WTC11 (cell line): ENCODE results near the gene MYO16. TPM values are rescaled to one million over a fixed set of nuclear protein-coding genes. Genes with fewer than 3 reads are reported as not detected.

Experiments used
- ATAC-seq: fragments of 200-7000 bp; cut with Tn5 transposase; 2 replicates; pipeline ENCODE4 v1.10.0; 2021; ENCODE audit warnings: mild to moderate bottlenecking, moderate library complexity
- CTCF ChIA-PET: fragments of 300-600 bp; sonication (Branson Sonifier 250); formaldehyde crosslinking; loops from one replicate; lab custom pipeline; 2021; ENCODE audit warnings: antibody characterized with exemption; lab: Charles Lee
- POLR2A ChIA-PET: fragments of 350-600 bp; sonication (Branson Sonifier 250); formaldehyde crosslinking; loops from one replicate; lab custom pipeline; 2021; ENCODE audit warnings: antibody characterized with exemption; lab: Charles Lee
- DNase-seq: peaks from one replicate; pipeline ENCODE4 v3.0.0; 2021; ENCODE audit warnings: low spot score
- H3K27ac Mint-ChIP-seq: 2 replicates; pipeline ENCODE4 v1.8.0; 2021; ENCODE audit warnings: mixed read lengths
- H3K27me3 Mint-ChIP-seq: 2 replicates; pipeline ENCODE4 v1.8.0; 2021; ENCODE audit warnings: low read depth, mild to moderate bottlenecking, moderate library complexity, mixed read lengths
- H3K36me3 Mint-ChIP-seq: 2 replicates; pipeline ENCODE4 v1.8.0; 2021; ENCODE audit warnings: mixed read lengths
- H3K4me1 Mint-ChIP-seq: 2 replicates; pipeline ENCODE4 v1.8.0; 2022; ENCODE audit warnings: mixed read lengths
- H3K4me3 Mint-ChIP-seq: 2 replicates; pipeline ENCODE4 v1.8.0; 2021; ENCODE audit warnings: mild to moderate bottlenecking, moderate library complexity, mixed read lengths
- H3K9me3 Mint-ChIP-seq: 2 replicates; pipeline ENCODE4 v1.8.0; 2021; ENCODE audit warnings: mixed read lengths
- CBFB ChIP-seq: sonication (generic); formaldehyde crosslinking; IDR thresholded peaks from 2 replicates; pipeline ENCODE4 v1.8.1; 2022; ENCODE audit warnings: mild to moderate bottlenecking, low read depth, missing genetic modification reagents
- EMX1 ChIP-seq: fragments of 250-450 bp; sonication (Bioruptor Pico); IDR thresholded peaks from 2 replicates; pipeline ENCODE4 v1.8.0; 2021; ENCODE audit warnings: mild to moderate bottlenecking
- ETV6 ChIP-seq: sonication (generic); formaldehyde crosslinking; IDR thresholded peaks from 2 replicates; pipeline ENCODE4 v1.8.1; 2022; ENCODE audit warnings: mild to moderate bottlenecking, missing genetic modification reagents
- HMGA2 ChIP-seq: fragments of 250-450 bp; sonication (Bioruptor Pico); IDR thresholded peaks from 2 replicates; pipeline ENCODE4 v1.4.0; 2021; ENCODE audit warnings: mild to moderate bottlenecking, moderate library complexity
- JUN ChIP-seq: sonication (generic); formaldehyde crosslinking; IDR thresholded peaks from 2 replicates; pipeline ENCODE4 v1.8.0; 2023; ENCODE audit warnings: mild to moderate bottlenecking, missing genetic modification reagents
- NR1H2 ChIP-seq: sonication (generic); formaldehyde crosslinking; IDR thresholded peaks from 2 replicates; pipeline ENCODE4 v1.9.0; 2021; ENCODE audit warnings: mild to moderate bottlenecking, moderate library complexity, missing genetic modification reagents
- NR3C1 ChIP-seq: sonication (generic); formaldehyde crosslinking; conservative IDR thresholded peaks from 2 replicates; pipeline ENCODE4 v1.8.1; 2023; ENCODE audit warnings: low read depth, mild to moderate bottlenecking, missing genetic modification reagents
- RORB ChIP-seq: fragments of 250-450 bp; sonication (Bioruptor Pico); IDR thresholded peaks from 2 replicates; pipeline ENCODE4 v1.9.0; 2021; ENCODE audit warnings: mild to moderate bottlenecking
- TEAD4 ChIP-seq: sonication (generic); formaldehyde crosslinking; IDR thresholded peaks from 2 replicates; pipeline ENCODE4 v1.8.0; 2022; ENCODE audit warnings: mild to moderate bottlenecking, missing genetic modification reagents
- ZBTB21 ChIP-seq: sonication (generic); formaldehyde crosslinking; IDR thresholded peaks from 2 replicates; pipeline ENCODE4 v1.8.1; 2023; ENCODE audit warnings: mild to moderate bottlenecking, missing genetic modification reagents, borderline replicate concordance
- ZNF317 ChIP-seq: sonication (generic); formaldehyde crosslinking; IDR thresholded peaks from 2 replicates; pipeline ENCODE4 v1.8.1; 2023; ENCODE audit warnings: low read depth, mild to moderate bottlenecking, moderate library complexity, missing genetic modification reagents, borderline replicate concordance
- ZNF396 ChIP-seq: fragments of 250-450 bp; sonication (Bioruptor Pico); IDR thresholded peaks from 2 replicates; pipeline ENCODE4 v1.8.0; 2021; ENCODE audit warnings: mild to moderate bottlenecking, moderate library complexity, borderline replicate concordance
- ZNF671 ChIP-seq: fragments of 250-450 bp; sonication (Bioruptor Pico); IDR thresholded peaks from 2 replicates; pipeline ENCODE4 v1.8.0; 2021; ENCODE audit warnings: mild to moderate bottlenecking
- total RNA-seq: library from RNA; stranded (reverse); gene quantifications from 3 replicates; pipeline ENCODE4 v1.2.3, GENCODE V29; 2021
- TF ChIP-seq, protein P1 (sequence below): sonication (generic); formaldehyde crosslinking; IDR thresholded peaks from 2 replicates; pipeline ENCODE4 v1.8.0; 2022; ENCODE audit warnings: mild to moderate bottlenecking, missing genetic modification reagents
- TF ChIP-seq, protein P2 (sequence below): fragments of 200-600 bp; IDR thresholded peaks from 2 replicates; pipeline ENCODE4 v1.8.0; 2022; ENCODE audit warnings: antibody characterized with exemption
- TF ChIP-seq, protein P3 (sequence below): sonication (generic); formaldehyde crosslinking; IDR thresholded peaks from 2 replicates; pipeline ENCODE4 v1.8.0; 2022; ENCODE audit warnings: mild to moderate bottlenecking, missing genetic modification reagents
- TF ChIP-seq, protein P4 (sequence below): sonication (generic); formaldehyde crosslinking; IDR thresholded peaks from 2 replicates; pipeline ENCODE4 v1.8.1; 2023; ENCODE audit warnings: mild to moderate bottlenecking, missing genetic modification reagents

Gene MYO16
- total RNA-seq, 1 experiment from 2014 or later = 0.09 TPM

DNA sequence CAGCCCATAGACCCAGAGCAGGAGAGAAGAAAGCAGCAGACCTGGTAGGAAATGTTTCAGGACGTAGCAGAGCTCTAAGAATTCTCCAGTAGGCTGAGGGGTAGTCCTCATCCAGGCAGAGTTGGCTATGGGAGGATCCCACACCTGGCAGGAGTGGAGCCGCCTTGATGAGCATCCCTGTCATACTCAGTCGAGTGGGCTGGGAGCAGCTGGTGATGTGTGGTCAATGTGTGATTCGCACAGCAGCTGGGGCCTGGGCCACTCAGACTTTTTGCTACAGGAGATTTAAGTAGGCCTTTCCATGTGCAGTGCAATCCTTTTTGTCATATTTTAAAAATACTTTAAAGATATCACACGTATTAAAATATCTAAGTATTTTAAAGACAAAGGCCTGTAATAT is 56.6 kb downstream of the MYO16 start:
- H3K36me3 Mint-ChIP-seq = no peaks in the 10 kb centered on the region
- no peaks in the 10 kb centered on the region for H3K4me1 Mint-ChIP-seq
- ATAC-seq (no peak), DNase-seq (no peak)
- H3K4me3 Mint-ChIP-seq = no peak overlapping the region
- TF ChIP-seq ETV6 (CRISPR knock-in tag) = no peak
- TF ChIP-seq, protein P1, sequence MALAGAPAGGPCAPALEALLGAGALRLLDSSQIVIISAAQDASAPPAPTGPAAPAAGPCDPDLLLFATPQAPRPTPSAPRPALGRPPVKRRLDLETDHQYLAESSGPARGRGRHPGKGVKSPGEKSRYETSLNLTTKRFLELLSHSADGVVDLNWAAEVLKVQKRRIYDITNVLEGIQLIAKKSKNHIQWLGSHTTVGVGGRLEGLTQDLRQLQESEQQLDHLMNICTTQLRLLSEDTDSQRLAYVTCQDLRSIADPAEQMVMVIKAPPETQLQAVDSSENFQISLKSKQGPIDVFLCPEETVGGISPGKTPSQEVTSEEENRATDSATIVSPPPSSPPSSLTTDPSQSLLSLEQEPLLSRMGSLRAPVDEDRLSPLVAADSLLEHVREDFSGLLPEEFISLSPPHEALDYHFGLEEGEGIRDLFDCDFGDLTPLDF (CRISPR knock-in tag) = no peak
- no peak for TF ChIP-seq ZNF396 (CRISPR knock-in tag)
- TF ChIP-seq, protein P2, sequence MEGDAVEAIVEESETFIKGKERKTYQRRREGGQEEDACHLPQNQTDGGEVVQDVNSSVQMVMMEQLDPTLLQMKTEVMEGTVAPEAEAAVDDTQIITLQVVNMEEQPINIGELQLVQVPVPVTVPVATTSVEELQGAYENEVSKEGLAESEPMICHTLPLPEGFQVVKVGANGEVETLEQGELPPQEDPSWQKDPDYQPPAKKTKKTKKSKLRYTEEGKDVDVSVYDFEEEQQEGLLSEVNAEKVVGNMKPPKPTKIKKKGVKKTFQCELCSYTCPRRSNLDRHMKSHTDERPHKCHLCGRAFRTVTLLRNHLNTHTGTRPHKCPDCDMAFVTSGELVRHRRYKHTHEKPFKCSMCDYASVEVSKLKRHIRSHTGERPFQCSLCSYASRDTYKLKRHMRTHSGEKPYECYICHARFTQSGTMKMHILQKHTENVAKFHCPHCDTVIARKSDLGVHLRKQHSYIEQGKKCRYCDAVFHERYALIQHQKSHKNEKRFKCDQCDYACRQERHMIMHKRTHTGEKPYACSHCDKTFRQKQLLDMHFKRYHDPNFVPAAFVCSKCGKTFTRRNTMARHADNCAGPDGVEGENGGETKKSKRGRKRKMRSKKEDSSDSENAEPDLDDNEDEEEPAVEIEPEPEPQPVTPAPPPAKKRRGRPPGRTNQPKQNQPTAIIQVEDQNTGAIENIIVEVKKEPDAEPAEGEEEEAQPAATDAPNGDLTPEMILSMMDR = no peak
- no peak for TF ChIP-seq ZBTB21 (CRISPR knock-in tag)
- CTCF ChIA-PET = no interaction called here
- H3K27ac Mint-ChIP-seq = no peak overlapping the region
- POLR2A ChIA-PET = no interaction called here
- no peaks in the 10 kb centered on the region for H3K9me3 Mint-ChIP-seq
- H3K27me3 Mint-ChIP-seq = no peaks in the 10 kb centered on the region

DNA sequence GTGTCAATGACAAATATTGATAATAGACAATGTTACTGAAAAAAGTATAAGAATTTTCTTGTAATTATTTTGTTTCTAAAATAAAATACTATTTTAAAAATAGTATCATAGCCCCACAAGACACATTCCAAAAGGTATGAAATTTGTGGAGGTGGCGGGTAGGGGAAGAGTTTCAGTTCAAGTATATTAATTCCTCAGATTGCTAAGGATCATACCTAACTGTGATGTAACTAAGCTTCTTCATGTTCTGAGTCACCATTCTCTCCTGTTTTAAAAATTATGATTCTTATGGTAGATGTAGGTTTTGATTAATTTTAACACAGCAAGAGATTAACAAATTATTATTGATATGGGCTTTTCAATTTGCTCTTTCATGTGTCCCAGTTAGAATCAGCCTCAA is 61.3 kb downstream of the MYO16 start:
- ChIA-PET POLR2A (no interaction called here), CTCF (no interaction called here)
- no peaks in the 10 kb centered on the region for H3K4me1 Mint-ChIP-seq
- ATAC-seq = no peak
- H3K27me3 Mint-ChIP-seq = no peaks in the 10 kb centered on the region
- H3K27ac Mint-ChIP-seq = no peak overlapping the region
- TF ChIP-seq ZNF396 (CRISPR knock-in tag) = no peak
- no peak for TF ChIP-seq HMGA2 (CRISPR knock-in tag)
- TF ChIP-seq ETV6 (CRISPR knock-in tag) = no peak
- TF ChIP-seq, protein P3, sequence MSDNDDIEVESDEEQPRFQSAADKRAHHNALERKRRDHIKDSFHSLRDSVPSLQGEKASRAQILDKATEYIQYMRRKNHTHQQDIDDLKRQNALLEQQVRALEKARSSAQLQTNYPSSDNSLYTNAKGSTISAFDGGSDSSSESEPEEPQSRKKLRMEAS (CRISPR knock-in tag) = no peak
- no peaks in the 10 kb centered on the region for H3K9me3 Mint-ChIP-seq
- no peaks in the 10 kb centered on the region for H3K36me3 Mint-ChIP-seq
- H3K4me3 Mint-ChIP-seq = no peak overlapping the region
- no peak for DNase-seq

DNA sequence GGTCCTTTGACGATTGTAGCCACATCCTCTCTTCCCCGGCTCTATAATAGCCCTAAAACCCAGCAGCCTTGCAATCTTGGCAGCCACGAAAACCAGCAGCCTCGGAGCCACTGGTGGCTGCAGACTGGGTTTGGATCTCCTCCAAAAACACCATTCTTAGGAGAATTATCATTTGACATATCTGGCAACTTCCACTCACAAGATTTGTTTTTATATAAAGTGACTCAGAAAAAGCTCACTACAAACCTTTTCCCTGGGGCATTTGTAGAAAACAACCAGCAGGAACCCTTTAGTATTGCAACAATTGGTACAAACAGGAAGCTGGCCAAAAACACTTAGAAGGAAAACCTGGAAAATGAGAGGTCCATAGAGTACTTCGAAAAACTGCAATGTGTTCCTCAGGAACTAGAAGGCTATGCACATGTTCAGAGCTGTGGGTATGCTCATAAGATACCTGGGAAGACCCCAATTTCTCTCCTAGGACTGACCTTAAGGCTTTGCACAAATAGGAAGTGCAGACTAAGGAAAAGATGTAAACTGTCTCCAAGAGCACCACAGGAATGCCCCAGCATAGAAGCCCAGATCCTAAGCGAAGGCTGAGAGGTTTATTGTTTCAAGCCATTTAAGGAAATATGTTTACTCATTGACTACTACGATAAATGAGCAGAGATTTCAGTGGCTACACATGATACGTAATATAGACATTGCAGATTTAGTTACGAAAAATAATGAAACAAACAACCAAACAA is 71.2 kb downstream of the MYO16 start:
- TF ChIP-seq CBFB (no peak), JUN (CRISPR knock-in tag) (no peak), NR1H2 (CRISPR knock-in tag) (no peak), ZNF671 (CRISPR knock-in tag) (no peak), EMX1 (CRISPR knock-in tag) (no peak), TEAD4 (CRISPR knock-in tag) (no peak), NR3C1 (CRISPR knock-in tag) (no peak), ETV6 (CRISPR knock-in tag) (no peak)
- no peak overlapping the region for H3K27ac Mint-ChIP-seq
- no peak overlapping the region for H3K4me3 Mint-ChIP-seq
- no peaks in the 10 kb centered on the region for H3K27me3 Mint-ChIP-seq
- peaks cover 6% of the 10 kb centered on the region for H3K36me3 Mint-ChIP-seq
- DNase-seq (no peak), ATAC-seq (no peak)
- peaks cover 11% of the 10 kb centered on the region for H3K9me3 Mint-ChIP-seq
- peaks cover 17% of the 10 kb centered on the region; the same call in 1 of the 2 replicates for H3K4me1 Mint-ChIP-seq
- ChIA-PET CTCF (interaction anchor here (0.7 to 1.2 kb wide), 2 partner anchors 105 to 194 kb away, joined by 3 read pairs; no protein-coding TSS in a partner anchor), POLR2A (interaction anchor here (0.5 kb wide), 1 partner anchor 65 kb away, joined by 3 read pairs; no protein-coding TSS in a partner anchor)

DNA sequence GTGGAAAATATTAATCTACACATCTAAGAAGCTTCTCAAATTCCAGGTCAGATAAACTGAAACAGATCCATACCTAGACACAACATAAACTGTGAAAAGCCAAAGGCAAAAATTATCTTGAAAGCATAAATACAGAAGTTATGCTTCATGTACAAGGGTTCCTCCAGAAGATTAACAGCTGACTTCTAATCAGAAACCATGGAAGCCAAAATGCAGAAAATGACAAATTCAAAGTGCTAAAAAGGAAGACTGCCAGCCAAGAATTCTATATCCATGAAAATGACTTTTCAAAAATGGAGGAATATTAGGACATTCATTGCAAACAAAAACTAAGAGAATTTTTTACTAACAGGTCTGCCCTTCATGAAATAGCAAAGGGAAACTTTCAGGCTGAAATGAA is 72.8 kb downstream of the MYO16 start:
- POLR2A ChIA-PET = no interaction called here
- TF ChIP-seq RORB (CRISPR knock-in tag) (no peak), ZNF317 (CRISPR knock-in tag) (peak; percentile 66; the same call in 1 of the 2 replicates)
- TF ChIP-seq, protein P4, sequence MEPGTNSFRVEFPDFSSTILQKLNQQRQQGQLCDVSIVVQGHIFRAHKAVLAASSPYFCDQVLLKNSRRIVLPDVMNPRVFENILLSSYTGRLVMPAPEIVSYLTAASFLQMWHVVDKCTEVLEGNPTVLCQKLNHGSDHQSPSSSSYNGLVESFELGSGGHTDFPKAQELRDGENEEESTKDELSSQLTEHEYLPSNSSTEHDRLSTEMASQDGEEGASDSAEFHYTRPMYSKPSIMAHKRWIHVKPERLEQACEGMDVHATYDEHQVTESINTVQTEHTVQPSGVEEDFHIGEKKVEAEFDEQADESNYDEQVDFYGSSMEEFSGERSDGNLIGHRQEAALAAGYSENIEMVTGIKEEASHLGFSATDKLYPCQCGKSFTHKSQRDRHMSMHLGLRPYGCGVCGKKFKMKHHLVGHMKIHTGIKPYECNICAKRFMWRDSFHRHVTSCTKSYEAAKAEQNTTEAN (CRISPR knock-in tag) = no peak
- TF ChIP-seq, all 79 proteins: peak for 1
- no peaks in the 10 kb centered on the region for H3K27me3 Mint-ChIP-seq
- CTCF ChIA-PET = no interaction called here
- H3K36me3 Mint-ChIP-seq = peaks cover 6% of the 10 kb centered on the region
- ATAC-seq (no peak), DNase-seq (no peak)
- no peak overlapping the region for H3K4me3 Mint-ChIP-seq
- H3K4me1 Mint-ChIP-seq = peaks cover 8% of the 10 kb centered on the region; the same call in 1 of the 2 replicates
- H3K9me3 Mint-ChIP-seq = peaks cover 11% of the 10 kb centered on the region
- no peak overlapping the region for H3K27ac Mint-ChIP-seq
